Dedifferentiated amniotic fluid mesenchymal stem cell (primary cell): ENCODE data around the gene ARPC4.
A peak's percentile ranks its signal among the peaks of the same experiment; 100 is the strongest.

Experiments
- DNase-seq: peaks from one replicate; pipeline ENCODE4 v3.0.0-alpha.2; 2016; ENCODE audit errors: extremely low spot score

The ARPC4 gene

DNA sequence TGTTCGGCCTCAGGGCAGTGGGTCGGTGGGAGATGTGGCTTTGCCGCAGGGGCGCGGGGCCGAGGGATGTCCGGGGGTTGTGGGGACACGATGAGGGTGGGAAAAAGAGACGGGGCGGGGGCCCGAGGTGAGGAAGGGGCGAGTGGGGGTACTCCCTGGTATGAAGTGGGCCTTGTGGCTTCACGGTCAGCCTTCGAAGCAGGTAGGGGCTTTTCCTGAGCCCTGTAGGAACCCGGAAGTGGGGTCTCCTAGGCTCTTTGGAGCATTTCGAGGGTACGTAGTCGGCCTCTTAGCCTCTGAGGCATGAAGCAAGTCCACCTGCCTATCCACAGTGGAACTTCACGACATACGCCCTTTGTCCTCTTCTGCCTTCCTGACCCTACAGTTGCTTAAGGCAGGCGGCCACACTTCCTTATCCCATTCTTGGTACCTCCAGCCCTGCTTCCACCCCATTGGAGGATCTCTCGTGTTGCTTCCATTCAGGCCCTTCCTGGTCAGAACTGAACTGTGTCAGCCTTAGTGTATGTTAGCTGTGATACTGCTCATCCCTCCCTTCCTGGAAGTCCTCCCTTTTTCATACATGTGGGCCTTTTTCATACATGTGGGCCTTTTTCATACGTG lies 389 bp downstream of the ARPC4 start:
- DNase-seq, result peak; percentile 40

DNA sequence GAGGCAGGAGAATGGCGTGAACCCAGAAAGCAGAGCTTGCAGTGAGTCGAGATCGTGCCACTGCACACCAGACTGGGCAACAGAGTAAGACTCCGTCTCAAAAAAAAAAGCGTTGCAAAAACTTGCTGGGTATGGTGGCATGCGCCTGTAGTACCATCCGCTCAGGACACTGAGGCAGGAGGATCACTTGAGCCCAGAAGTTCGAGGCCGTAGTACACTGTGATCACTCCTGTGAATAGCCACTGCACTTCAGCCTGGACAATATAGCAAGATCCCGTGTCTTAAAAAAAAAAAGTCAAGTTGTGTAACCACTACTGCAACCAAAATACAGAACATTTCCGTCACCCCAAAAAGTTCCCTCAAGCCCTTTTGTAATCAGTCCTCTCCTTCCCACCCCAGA lies 1.5 kb downstream of the ARPC4 start:
- no peak for DNase-seq

DNA sequence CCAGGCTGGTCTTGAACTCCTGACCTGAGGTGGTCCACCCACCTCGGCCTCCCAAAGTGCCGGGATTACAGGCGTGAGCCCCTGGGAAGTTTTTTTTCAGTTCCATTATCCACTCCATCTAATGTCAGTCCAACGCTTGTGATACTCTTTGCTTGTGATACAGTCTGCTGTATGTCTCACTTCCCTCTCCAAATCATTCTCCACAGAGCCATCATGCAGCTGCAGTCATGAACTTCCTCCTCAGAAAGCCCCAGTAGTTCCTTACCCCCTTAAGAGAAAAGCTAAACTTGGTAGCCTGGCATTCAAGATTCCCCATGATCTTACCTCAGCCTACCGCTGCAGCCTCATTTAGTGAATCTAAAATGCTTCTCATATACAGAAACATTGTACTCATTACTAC lies 2.3 kb downstream of the ARPC4 start:
- DNase-seq, result no peak

DNA sequence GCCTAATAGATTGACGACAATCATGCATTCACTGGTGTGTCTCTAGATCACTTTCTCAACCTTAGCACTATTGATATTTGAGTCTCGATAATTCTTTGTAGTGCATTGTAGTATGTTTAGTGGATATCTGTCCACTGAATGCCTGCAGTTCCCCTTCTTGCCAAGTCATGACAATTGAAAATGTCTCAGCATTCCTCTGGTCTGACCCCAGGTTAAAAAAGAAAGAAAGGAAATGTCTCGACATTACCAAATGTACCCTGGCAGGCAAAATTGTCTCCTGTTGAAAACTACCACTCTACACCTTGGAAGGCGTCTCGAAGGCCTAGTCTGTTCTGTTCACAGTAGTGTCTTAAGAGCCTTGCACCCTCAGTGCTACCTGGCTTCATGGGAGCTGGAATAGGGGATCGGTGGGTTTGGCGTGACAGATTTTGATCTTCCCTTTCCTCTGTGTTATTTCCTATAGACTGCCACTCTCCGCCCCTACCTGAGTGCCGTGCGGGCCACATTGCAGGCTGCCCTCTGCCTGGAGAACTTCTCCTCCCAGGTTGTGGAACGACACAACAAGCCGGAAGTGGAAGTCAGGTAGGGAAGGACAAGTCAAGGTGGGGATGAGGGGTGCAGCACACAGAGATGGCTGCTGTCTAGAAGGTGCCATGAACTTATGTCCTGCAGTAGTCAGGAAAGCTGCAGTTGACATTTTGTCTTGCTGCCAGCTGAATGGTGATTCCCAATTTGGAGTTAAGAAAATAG lies 4.5 kb downstream of the ARPC4 start:
- no peak for DNase-seq

DNA sequence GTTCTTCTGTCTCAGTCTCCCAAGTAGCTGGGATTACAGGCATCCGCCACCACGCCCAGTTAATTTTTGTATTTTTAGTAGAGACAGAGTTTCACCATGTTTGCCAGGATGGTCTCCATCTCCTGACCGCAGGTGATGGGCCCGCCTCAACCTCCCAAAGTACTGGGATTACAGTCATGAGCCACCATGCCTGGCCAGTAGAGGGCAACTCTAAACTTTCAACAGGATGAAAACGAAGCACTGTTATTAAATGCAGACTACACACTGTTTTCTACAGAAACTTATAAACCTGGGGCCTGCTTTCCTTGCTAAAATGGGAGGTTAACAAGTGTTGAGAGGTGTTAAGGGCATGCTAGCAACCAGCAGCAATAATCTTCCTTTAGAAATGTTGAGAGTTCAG lies 7.6 kb downstream of the ARPC4 start:
- no peak for DNase-seq

DNA sequence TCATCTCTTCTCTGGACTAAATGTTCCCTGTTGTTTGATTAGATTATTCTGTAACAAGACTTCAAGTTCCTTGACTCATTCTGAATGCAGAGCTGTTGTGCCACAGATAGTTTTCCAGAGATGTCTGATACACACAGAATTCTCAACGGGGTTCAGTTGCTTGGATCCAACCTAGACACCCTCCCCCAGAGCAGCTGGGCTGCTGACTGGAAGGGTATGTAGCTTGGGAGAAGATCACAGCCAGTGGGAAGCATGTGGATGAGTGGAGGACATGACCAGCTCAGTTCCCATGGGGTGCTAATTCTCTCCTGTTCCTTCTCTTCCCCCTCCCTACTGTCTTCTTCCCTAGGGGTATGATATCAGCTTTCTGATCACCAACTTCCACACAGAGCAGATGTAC lies 10.6 kb downstream of the ARPC4 start:
- DNase-seq, result no peak

DNA sequence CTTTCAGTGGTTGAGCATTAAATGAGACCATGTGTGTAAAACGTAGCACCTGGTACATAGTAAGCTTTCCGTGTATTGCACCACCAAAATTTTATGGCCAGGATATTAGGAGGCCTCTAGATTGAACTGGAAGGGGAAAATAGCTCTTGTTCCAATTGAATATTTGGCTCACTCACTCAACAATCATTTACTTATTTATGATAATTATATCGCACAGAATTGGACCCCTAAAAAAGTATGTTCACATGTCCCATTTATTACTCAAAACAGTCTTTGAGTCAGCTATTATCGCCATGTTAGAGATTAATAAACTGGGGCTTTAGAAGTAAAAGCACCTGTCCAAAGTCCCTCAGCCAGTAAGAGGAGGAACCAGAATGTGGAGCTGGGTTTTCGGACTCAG lies 12.1 kb downstream of the ARPC4 start:
- DNase-seq, result no peak

DNA sequence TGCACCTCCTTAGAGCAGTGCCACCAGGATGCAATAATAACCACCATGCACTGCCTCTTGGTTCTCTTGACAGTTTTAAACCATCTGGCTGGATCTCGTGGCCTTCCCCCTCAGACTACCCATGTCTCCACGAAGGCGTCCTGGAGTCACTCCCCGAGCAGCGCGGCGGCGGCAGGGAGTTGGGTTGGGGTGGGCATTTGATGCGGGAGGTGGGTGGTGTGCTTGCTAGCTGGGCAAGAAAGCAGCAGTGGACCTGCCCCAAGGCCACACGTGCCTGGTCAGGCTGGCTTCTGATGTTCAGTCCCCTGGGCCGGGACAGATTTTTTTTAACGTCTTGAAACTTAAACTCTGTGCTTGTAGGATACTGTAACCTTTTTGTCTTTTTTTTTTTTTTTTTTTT lies 13.3 kb downstream of the ARPC4 start:
- no peak for DNase-seq

DNA sequence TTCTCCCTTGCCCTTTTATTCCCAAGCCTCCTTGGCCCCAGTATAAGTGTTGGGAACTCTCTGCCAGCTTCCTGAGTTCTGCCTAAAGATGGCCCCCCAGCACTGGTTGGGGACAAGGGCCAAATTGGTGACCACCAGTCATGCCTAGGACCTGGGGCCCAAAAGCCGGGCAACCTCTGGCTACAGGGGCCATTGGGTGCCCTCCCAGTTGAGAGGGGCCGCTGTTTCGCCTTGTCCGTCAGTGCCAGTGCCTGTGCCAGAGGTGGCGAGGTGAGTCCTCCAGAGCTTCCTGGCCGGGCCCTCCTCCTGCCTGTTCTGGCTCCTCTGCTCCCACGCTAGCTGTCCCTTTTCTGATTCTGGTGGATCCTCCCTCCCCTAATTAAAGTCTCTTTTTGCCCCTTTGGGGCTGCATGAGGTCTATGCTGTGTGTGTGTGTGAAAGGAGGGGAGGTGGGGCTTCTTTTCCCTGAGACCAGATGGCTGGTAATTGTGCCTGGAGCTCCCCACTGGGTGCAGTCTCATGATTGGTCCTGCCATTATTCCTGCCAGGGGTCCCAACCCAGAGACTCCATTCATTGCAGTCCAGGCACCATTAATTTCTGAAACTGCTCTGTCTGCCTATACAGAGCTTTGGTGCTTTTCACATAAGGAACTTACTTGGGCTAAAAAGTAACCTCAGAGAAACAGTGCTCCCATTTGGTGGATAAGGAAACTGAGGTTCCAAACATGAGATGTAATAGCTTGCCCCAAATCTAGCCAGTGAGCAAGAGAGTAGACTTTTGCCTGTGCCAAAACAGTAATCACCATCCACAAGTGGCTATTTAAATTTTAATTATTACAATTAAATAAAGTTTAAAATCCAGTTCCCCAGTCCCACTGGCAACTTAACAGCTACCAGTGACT lies 14.1 kb downstream of the ARPC4 start:
- no peak for DNase-seq

DNA sequence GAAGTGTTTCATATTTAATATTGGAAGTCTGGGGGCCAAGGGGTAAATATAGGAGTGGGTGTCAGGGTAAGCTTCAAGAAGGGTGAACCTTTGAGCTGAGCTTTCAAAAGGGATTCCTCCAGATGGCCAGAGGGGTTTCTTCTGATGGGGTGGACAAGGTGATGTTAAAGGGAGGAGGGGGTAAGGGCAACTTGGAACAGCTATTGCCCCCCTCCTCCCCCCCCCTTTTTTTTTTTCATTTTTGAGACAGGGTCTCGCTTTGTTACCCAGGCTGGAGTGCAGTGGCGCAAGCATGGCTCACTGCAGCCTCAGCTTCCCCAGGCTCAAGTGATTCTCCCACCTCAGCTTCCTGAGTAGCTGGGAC lies 15.1 kb downstream of the ARPC4 start:
- no peak for DNase-seq

DNA sequence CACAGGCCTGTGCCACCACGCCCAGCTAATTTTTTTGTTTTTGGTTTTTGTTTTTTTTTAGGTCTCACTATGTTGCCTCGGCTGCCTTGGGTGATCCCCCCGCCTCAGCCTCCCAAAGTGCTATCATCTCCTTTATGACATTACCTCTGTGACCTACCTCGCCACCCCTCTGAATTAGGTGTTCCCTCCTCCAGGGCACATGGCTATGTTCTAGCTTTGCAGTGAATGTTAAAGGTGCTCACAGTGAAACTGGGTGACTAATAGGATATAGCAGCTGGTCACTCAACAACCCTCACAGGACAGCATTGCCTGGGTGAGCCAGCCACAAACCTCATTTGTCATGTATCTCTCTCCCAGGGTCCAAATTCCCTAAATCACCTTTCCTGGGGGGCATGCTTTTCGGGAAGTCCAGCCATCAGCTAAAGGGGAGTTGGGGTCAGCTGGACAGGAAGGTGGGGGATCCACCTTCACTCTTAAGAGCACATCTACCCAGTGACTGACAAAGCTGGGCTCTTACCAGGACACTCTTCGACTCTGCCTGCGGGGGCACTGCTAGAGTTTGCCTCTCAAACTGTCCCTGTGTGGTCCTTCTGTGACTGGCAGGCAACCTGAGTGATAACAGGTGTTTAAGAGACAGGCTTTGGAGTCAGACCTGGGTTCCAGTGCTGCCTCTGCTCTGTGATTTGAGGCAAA lies 15.6 kb downstream of the ARPC4 start:
- DNase-seq, result no peak

DNA sequence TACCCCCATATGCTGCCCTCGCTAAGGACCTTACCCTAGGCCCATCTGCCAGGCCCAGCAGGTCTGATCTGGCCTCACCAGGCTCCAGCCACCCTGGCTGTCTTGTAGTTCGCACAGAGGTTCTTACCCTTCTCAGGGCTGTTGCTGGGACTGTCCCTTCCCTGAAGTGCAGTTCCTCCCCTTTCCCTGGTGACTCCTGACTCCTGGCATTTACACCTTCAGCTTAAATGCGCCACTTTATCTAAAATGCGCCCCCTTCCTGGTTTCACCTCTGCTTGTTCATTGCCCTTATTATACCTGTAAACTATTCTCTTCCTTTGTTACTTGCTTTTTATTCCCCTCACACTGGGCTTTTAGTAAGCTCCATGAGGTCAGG lies 16.3 kb downstream of the ARPC4 start:
- no peak for DNase-seq

DNA sequence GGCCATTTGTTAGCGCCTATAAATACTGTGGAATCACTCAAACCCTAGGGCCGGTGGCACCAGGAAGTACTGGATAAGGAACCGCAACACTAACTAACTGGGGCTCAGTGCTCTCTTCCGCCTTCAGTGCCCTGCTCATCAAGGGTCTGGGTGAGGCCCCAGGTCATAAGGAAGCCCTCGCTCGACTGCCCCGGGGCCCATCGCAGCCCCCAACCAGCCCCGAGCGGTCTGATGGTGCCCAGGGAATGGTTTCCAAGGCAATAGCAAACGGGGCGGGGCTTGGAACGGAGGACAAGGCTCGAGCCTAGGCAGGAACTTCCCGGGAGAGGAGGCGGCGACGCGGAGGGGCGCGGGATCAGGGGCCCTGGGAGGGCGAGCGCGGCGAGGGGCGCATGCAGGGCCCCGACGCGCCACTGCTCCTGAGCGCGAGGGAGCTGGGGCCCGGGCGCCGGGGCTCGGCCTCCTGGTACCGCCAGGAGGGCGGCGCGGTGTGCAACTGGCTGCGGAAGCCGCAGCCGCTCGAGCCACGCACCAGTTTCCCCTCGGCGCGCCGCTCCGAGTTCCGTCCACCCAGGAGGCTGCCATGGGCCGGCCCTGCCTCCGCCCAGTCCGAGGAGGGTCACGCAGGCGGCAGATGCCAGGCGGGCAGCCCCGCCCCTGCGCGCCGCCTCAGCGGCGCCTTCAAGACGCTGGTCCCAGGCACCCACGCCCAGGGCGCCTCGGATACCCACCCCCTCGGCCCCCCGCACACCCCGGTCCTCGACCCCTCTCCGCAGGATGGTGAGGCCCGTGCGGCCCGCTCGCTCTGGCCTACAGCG lies 16.9 kb downstream of the ARPC4 start, which contains the start of gene TTLL3:
TSS of gene TTLL3 (plus strand) at position 648 of the 818 bp plus-strand sequence. CDS start 400 bp downstream, outside the sequence.
- DNase-seq, result peak; percentile 41

DNA sequence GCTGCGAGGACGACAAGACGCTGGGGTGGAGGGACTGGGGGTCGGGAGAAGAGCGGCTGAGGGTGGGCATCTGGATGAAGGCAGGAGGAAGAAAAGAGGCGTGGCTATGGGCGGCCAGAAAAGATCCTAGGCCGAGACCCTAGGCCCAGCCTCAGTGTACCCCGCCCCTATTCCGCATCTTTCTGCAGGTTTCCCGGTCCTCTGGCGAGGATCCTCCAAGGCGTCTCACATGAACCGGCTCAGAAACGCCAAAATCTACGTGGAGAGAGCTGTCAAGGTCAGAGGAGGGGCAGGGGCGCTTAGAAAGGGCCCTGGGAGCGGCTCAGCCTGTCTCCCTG lies 17.5 kb downstream of the ARPC4 start:
- DNase-seq, result no peak

DNA sequence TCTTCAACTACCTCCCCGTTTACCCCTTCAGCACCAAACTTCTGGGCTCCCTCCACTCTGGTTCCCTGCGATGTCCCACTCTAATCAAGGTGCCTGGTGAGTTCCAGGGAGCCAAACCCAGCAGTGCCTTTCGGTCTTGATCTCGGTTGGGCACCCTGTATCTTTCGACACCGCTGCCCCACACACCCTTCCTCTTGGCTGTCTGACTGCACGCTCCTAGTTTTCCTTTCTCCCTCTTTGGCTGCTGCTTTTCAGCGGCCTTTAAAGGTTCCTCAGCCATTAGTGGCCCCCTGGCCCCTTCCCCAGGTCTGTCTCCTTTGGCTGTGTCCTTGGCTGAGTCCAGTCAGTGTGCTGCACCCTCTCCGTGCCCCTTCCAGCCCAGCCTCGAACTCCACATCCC lies 18.0 kb downstream of the ARPC4 start:
- DNase-seq, result no peak

DNA sequence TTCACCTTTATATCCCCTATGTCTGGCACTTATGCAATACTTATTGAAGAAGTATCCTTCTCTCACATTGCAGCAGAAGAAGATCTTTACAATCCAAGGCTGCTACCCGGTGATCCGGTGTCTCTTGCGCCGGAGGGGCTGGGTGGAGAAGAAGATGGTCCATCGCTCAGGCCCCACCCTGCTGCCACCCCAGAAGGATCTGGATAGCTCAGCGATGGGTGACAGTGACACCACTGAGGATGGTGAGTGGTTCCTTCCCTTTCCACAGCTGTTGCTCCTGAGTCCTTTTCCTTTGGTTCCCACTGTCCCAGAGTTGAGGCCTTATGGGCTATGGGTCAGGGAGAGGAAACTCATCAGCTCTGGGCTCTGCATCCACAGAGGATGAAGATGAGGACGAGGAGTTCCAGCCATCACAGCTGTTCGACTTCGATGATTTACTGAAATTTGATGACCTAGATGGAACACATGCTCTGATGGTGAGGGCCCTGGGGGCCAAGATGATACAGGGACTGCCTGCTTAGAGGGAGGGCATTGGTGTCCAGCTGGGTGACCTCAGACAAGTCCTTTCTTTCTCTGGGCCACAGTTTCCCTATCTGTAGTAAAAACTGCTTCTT lies 20.1 kb downstream of the ARPC4 start:
- DNase-seq, result no peak

DNA sequence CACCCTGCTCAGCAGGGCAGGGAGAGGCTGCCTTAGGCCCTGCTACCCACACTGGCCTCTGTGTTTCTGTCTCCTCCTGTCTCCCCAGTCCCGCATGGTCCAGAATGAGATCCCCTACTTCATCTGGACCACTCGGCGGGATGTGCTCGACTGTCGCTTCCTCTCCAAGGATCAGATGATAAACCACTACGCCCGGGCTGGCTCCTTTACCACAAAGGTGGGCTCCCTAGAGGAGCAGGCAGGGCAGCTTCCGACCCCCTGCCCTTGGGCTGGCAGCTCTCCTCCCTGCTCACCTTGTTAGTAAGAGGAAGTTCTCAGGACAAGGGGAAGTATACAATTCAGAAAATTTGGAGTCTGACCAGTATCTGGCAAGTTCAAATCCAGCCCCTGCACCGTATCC lies 23.1 kb downstream of the ARPC4 start:
- no peak for DNase-seq

DNA sequence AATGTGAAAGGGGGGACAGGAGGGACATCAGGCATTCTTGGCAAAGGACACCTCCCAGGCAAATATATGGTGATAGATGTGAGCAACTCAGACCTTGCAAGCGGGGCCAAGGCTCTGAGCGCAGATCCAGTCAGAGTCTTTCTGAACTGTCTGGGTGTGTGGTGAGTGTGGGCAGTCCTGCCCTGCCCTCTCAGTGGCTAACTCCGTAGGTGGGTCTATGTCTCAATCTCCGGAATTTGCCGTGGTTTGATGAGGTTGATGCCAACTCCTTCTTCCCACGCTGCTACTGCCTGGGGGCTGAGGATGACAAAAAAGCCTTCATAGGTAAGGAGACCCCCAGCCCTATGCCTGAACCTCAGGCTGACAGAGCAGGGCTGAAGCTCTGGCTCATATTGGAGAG lies 24.6 kb downstream of the ARPC4 start:
- no peak for DNase-seq

DNA sequence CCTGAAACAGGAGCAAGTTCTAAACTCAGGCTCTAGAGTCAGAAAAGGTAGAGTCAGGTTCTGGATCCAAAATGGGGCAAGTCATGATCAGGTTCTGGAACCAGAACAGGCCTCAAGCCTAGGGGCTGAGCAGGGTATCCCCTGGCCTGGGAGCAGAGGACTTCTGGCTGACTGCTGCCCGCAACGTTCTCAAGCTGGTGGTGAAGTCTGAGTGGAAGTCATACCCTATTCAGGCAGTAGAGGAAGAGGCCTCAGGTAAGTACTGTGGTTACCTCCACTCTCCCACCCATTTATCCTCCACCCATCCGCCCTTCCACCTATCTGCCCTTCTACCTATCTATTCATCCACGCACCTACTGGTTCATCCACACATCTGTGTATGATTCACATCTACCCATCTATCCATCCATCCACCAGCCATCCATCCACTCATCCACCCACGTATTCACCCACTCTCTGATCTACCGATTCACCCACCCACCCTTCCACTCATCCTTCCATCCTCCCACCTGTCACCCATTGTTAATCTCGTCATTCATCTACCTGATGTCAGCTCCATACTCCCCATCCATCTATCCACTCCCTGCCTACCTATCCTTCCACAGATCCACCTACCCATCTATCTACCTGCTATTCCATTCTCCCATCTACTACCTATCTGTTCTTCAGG lies 25.9 kb downstream of the ARPC4 start:
- DNase-seq, result no peak

DNA sequence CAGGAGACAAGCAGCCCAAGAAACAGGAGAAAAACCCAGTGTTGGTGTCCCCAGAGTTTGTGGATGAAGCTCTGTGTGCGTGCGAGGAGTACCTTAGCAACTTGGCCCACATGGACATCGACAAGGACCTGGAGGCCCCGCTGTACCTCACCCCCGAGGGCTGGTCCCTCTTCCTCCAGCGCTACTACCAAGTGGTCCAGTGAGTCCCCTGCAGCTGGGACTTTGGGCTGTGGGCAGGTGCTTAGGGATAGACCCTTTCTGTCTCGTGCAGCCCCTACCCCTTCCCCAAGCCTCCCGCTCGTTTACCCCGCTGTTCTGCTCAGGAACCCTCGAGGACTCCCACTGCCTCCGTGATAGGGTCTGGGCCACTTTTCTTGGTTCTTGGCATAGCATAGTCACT lies 27.7 kb downstream of the ARPC4 start:
- no peak for DNase-seq
